ENCODE measurements around the gene PI4KA.
"Not testable (repeated sequence)": the region's sequence is repeated elsewhere in the genome, so short reads cannot be mapped to it uniquely, and the experiment has no call there.

The PI4KA gene

GRCh38 chr22:20701680-20702136 lies 156.9 kb downstream of the PI4KA start:
- H3K4me3 ChIP-seq (ENCODE audit: extremely low read depth, insufficient read depth, low read length, poor library complexity, severe bottlenecking) = peak overlapping the region; percentile 36
- not testable (repeated sequence) for H3K9me3 ChIP-seq (ENCODE audit: control insufficient read depth, low read length); H3K36me3 ChIP-seq (ENCODE audit: control insufficient read depth, insufficient read depth, low read length); H3K4me1 ChIP-seq (ENCODE audit: control insufficient read depth, insufficient read depth, low read length, poor library complexity, severe bottlenecking); H3K27ac ChIP-seq (ENCODE audit: low read depth, low read length, severe bottlenecking)
- 27% methylated on average over 3 of the region's 21 CpGs; no CpG with 5 or more reads in 1 of the 2 experiments for WGBS, 2 experiments (ENCODE audit: insufficient coverage in 2 of 2)

GRCh38 chr22:20700347-20700746 lies 158.3 kb downstream of the PI4KA start:
- not testable (repeated sequence) for H3K36me3 ChIP-seq (ENCODE audit: control insufficient read depth, insufficient read depth, low read length); H3K4me3 ChIP-seq (ENCODE audit: extremely low read depth, insufficient read depth, low read length, poor library complexity, severe bottlenecking); H3K9me3 ChIP-seq (ENCODE audit: control insufficient read depth, low read length); H3K4me1 ChIP-seq (ENCODE audit: control insufficient read depth, insufficient read depth, low read length, poor library complexity, severe bottlenecking); H3K27ac ChIP-seq (ENCODE audit: low read depth, low read length, severe bottlenecking)
- 96 to 98% methylated on average over 11 to 12 of the region's 15 CpGs for WGBS, 2 experiments (ENCODE audit: insufficient coverage in 2 of 2)

DNA sequence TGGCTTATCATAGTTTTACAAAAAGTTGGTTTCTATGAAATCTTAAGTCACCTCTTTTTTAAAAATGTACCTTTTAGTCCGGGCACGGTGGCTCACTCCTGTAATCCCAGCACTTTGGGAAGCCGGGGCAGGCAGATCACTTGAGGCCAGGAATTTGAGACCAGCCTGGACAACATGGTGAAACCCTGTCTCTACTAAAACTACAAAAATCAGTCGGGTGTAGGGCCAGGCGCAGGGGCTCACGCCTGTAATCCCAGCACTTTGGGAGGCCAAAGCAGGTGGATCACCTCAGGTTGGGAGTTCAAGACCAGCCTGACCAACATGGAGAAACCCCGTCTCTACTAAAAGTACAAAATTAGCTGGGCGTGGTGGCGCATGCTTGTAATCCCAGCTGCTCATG lies 158.8 kb downstream of the PI4KA start:
- WGBS, 2 experiments (ENCODE audit: insufficient coverage in 2 of 2) = 92 to 98% methylated on average over 8 to 9 of the region's 9 CpGs
- H3K4me1 ChIP-seq (ENCODE audit: control insufficient read depth, insufficient read depth, low read length, poor library complexity, severe bottlenecking); H3K27ac ChIP-seq (ENCODE audit: low read depth, low read length, severe bottlenecking); H3K4me3 ChIP-seq (ENCODE audit: extremely low read depth, insufficient read depth, low read length, poor library complexity, severe bottlenecking); H3K9me3 ChIP-seq (ENCODE audit: control insufficient read depth, low read length); H3K36me3 ChIP-seq (ENCODE audit: control insufficient read depth, insufficient read depth, low read length): not testable (repeated sequence)

GRCh38 chr22:20697481-20698113 lies 161.0 kb downstream of the PI4KA start:
- WGBS, 2 experiments (ENCODE audit: insufficient coverage in 2 of 2) = 40 to 70% methylated on average over 4 to 7 of the region's 17 CpGs
- not testable (repeated sequence) for H3K36me3 ChIP-seq (ENCODE audit: control insufficient read depth, insufficient read depth, low read length); H3K4me3 ChIP-seq (ENCODE audit: extremely low read depth, insufficient read depth, low read length, poor library complexity, severe bottlenecking); H3K4me1 ChIP-seq (ENCODE audit: control insufficient read depth, insufficient read depth, low read length, poor library complexity, severe bottlenecking); H3K9me3 ChIP-seq (ENCODE audit: control insufficient read depth, low read length)
- peak overlapping the region; percentile 5 for H3K27ac ChIP-seq (ENCODE audit: low read depth, low read length, severe bottlenecking)

- not testable (repeated sequence) for H3K4me1 ChIP-seq (ENCODE audit: control insufficient read depth, insufficient read depth, low read length, poor library complexity, severe bottlenecking); H3K36me3 ChIP-seq (ENCODE audit: control insufficient read depth, insufficient read depth, low read length); H3K4me3 ChIP-seq (ENCODE audit: extremely low read depth, insufficient read depth, low read length, poor library complexity, severe bottlenecking); H3K27ac ChIP-seq (ENCODE audit: low read depth, low read length, severe bottlenecking); H3K9me3 ChIP-seq (ENCODE audit: control insufficient read depth, low read length)
- 83 to 100% methylated on average over 1 of the region's 4 CpGs for whole genome bisulfite sequencing, 2 experiments (ENCODE audit: insufficient coverage in 2 of 2)
These were observed 162.6 kb downstream of the PI4KA start for GRCh38 chr22:20696056-20696455.

GRCh38 chr22:20695205-20695604 lies 163.4 kb downstream of the PI4KA start:
- not testable (repeated sequence) for H3K36me3 ChIP-seq (ENCODE audit: control insufficient read depth, insufficient read depth, low read length); H3K27ac ChIP-seq (ENCODE audit: low read depth, low read length, severe bottlenecking); H3K9me3 ChIP-seq (ENCODE audit: control insufficient read depth, low read length); H3K4me1 ChIP-seq (ENCODE audit: control insufficient read depth, insufficient read depth, low read length, poor library complexity, severe bottlenecking); H3K4me3 ChIP-seq (ENCODE audit: extremely low read depth, insufficient read depth, low read length, poor library complexity, severe bottlenecking)
- no CpG with 5 or more reads among the region's 12 CpGs for WGBS, 2 experiments (ENCODE audit: insufficient coverage in 2 of 2)

- no CpG with 5 or more reads among the region's 14 CpGs for WGBS, 2 experiments (ENCODE audit: insufficient coverage in 2 of 2)
- not testable (repeated sequence) for H3K27ac ChIP-seq (ENCODE audit: low read depth, low read length, severe bottlenecking); H3K9me3 ChIP-seq (ENCODE audit: control insufficient read depth, low read length); H3K36me3 ChIP-seq (ENCODE audit: control insufficient read depth, insufficient read depth, low read length); H3K4me3 ChIP-seq (ENCODE audit: extremely low read depth, insufficient read depth, low read length, poor library complexity, severe bottlenecking); H3K4me1 ChIP-seq (ENCODE audit: control insufficient read depth, insufficient read depth, low read length, poor library complexity, severe bottlenecking)
These were observed 164.4 kb downstream of the PI4KA start for GRCh38 chr22:20694256-20694655.

DNA sequence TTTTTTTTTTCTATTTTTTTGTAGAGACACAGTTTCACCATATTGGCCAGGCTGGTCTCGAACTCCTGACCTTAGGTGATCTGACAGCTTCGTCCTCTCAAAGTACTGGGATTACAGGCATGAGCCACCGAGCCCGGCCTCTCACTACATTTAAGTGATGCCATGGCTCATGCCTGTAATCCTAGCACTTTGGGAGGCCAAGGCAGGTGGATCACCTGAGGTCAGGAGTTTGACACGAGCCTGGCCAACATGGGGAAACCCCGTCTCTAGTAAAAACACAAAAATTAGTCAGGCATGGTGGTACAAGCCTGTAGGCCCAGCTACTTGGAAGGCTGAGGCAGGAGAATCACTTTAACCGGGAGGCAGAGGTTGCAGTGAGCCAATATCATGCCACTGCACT lies 165.7 kb downstream of the PI4KA start:
- H3K4me1 ChIP-seq (ENCODE audit: control insufficient read depth, insufficient read depth, low read length, poor library complexity, severe bottlenecking); H3K27ac ChIP-seq (ENCODE audit: low read depth, low read length, severe bottlenecking); H3K36me3 ChIP-seq (ENCODE audit: control insufficient read depth, insufficient read depth, low read length); H3K9me3 ChIP-seq (ENCODE audit: control insufficient read depth, low read length); H3K4me3 ChIP-seq (ENCODE audit: extremely low read depth, insufficient read depth, low read length, poor library complexity, severe bottlenecking): not testable (repeated sequence)
- 100% methylated on average over 2 of the region's 7 CpGs; no CpG with 5 or more reads in 1 of the 2 experiments for WGBS, 2 experiments (ENCODE audit: insufficient coverage in 2 of 2)

- not testable (repeated sequence) for H3K9me3 ChIP-seq (ENCODE audit: control insufficient read depth, low read length); H3K36me3 ChIP-seq (ENCODE audit: control insufficient read depth, insufficient read depth, low read length); H3K4me3 ChIP-seq (ENCODE audit: extremely low read depth, insufficient read depth, low read length, poor library complexity, severe bottlenecking); H3K27ac ChIP-seq (ENCODE audit: low read depth, low read length, severe bottlenecking); H3K4me1 ChIP-seq (ENCODE audit: control insufficient read depth, insufficient read depth, low read length, poor library complexity, severe bottlenecking)
- 90 to 91% methylated on average over 7 to 10 of the region's 15 CpGs for WGBS, 2 experiments (ENCODE audit: insufficient coverage in 2 of 2)
These were observed 167.9 kb downstream of the PI4KA start for GRCh38 chr22:20690586-20691317.

GRCh38 chr22:20687356-20688172 lies 171.0 kb downstream of the PI4KA start:
- not testable (repeated sequence) for H3K4me1 ChIP-seq (ENCODE audit: control insufficient read depth, insufficient read depth, low read length, poor library complexity, severe bottlenecking); H3K27ac ChIP-seq (ENCODE audit: low read depth, low read length, severe bottlenecking); H3K4me3 ChIP-seq (ENCODE audit: extremely low read depth, insufficient read depth, low read length, poor library complexity, severe bottlenecking); H3K36me3 ChIP-seq (ENCODE audit: control insufficient read depth, insufficient read depth, low read length); H3K9me3 ChIP-seq (ENCODE audit: control insufficient read depth, low read length)
- WGBS, 2 experiments (ENCODE audit: insufficient coverage in 2 of 2) = 95 to 96% methylated on average over 15 to 22 of the region's 29 CpGs

DNA sequence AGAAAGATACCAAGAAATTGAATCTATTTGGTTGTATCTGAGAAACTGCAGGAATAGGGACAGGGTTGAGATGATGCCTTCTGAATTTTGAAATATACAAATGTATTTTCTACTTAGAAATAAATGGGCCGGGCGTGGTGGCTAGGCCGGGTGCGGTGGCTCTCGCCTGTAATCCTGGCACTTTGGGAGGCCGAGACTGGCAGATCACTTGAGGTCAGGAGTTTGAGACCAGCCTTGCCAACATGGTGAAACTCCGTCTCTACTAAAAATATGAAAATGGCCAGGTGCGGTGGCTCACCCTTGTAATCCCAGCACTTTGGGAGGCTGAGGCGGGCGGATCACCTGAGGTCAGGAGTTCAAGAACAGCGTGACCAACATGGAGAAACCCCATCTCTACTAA lies 172.8 kb downstream of the PI4KA start:
- 83 to 84% methylated on average over 8 of the region's 11 CpGs for WGBS, 2 experiments (ENCODE audit: insufficient coverage in 2 of 2)
- not testable (repeated sequence) for H3K9me3 ChIP-seq (ENCODE audit: control insufficient read depth, low read length); H3K36me3 ChIP-seq (ENCODE audit: control insufficient read depth, insufficient read depth, low read length); H3K4me3 ChIP-seq (ENCODE audit: extremely low read depth, insufficient read depth, low read length, poor library complexity, severe bottlenecking); H3K4me1 ChIP-seq (ENCODE audit: control insufficient read depth, insufficient read depth, low read length, poor library complexity, severe bottlenecking); H3K27ac ChIP-seq (ENCODE audit: low read depth, low read length, severe bottlenecking)

All from mesodermal cell (in vitro differentiated cells).